Measurements from ENCODE around the gene GLI3. TPM values are rescaled to one million over a fixed set of nuclear protein-coding genes. Genes with fewer than 3 reads are reported as not detected.

The GLI3 gene
- total RNA-seq, 1 experiment from 2014 or later = 46.2 TPM

DNA sequence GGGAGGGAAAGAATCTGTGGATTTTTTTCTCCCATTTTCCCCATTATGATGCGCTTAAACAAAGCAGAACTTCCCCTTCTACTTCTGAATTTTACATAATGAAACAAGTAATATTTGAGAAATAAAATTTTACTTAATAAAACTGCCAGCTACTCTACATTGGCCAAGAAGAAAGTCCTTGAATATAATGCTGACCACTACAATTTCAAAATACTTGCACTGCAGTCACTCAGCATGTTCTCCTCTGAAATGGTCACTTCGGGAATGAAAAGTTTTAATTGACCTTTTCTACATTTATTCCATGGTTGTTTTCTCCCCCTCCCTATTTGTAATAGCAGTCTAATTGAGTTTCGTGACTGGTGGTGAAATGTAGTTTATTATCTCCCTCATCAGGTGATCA lies 23.9 kb downstream of the GLI3 start (continued):
- TF ChIP-seq, protein P1, sequence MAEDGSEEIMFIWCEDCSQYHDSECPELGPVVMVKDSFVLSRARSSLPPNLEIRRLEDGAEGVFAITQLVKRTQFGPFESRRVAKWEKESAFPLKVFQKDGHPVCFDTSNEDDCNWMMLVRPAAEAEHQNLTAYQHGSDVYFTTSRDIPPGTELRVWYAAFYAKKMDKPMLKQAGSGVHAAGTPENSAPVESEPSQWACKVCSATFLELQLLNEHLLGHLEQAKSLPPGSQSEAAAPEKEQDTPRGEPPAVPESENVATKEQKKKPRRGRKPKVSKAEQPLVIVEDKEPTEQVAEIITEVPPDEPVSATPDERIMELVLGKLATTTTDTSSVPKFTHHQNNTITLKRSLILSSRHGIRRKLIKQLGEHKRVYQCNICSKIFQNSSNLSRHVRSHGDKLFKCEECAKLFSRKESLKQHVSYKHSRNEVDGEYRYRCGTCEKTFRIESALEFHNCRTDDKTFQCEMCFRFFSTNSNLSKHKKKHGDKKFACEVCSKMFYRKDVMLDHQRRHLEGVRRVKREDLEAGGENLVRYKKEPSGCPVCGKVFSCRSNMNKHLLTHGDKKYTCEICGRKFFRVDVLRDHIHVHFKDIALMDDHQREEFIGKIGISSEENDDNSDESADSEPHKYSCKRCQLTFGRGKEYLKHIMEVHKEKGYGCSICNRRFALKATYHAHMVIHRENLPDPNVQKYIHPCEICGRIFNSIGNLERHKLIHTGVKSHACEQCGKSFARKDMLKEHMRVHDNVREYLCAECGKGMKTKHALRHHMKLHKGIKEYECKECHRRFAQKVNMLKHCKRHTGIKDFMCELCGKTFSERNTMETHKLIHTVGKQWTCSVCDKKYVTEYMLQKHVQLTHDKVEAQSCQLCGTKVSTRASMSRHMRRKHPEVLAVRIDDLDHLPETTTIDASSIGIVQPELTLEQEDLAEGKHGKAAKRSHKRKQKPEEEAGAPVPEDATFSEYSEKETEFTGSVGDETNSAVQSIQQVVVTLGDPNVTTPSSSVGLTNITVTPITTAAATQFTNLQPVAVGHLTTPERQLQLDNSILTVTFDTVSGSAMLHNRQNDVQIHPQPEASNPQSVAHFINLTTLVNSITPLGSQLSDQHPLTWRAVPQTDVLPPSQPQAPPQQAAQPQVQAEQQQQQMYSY (CRISPR knock-in tag; IDR thresholded peaks at IDR 0.05) = no peak

DNA sequence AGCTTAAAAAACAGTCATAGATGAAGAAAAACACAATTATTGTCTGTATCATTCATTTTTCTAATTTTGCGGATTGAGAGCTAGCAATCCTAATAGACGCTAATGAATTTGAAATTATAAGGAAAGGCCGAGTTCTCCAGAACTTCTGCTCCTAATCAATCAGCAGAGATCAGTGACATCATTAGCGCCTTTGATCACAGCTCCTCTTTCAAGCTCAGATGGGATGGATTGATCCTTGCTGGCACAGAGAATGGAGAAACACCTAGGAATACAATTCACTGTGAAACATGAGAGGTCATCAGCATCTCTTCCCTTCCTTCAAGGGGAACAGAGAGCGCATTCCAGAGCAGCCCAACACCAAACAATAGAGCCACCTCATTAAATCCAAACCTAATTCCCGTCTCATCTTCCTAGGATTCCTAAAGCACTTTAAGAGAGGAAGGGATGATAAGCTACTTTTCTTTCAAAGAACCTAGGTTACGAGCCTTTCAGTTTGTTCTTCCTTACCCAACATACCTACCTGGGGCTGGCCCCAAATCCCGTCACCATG lies 24.4 kb downstream of the GLI3 start:
- Mint-ChIP-seq H3K9me3 (no peaks in the 10 kb centered on the region), H3K4me3 (0 out of 2 replicates have a peak overlapping the region, but pooled peaks have one; percentile 1), H3K4me1 (peaks cover 77% of the 10 kb centered on the region), H3K36me3 (peaks cover 1% of the 10 kb centered on the region; the same call in 1 of the 2 replicates), H3K27me3 (ENCODE audit: low read depth) (no peaks in the 10 kb centered on the region), H3K27ac (peak overlapping the region; percentile 81)
- CTCF ChIA-PET = interaction anchor here (0.8 to 1.4 kb wide), 6 partner anchors 11 to 233 kb away, joined by 3 to 5 read pairs (median 3); no protein-coding TSS in a partner anchor
- POLR2A ChIA-PET = interaction anchor here (2.1 kb wide), 1 partner anchor 15 kb away, joined by 11 read pairs; no protein-coding TSS in a partner anchor
- no peak for DNase-seq (ENCODE audit: low spot score)
- peak; percentile 94 for ATAC-seq
- TF ChIP-seq, protein P2, sequence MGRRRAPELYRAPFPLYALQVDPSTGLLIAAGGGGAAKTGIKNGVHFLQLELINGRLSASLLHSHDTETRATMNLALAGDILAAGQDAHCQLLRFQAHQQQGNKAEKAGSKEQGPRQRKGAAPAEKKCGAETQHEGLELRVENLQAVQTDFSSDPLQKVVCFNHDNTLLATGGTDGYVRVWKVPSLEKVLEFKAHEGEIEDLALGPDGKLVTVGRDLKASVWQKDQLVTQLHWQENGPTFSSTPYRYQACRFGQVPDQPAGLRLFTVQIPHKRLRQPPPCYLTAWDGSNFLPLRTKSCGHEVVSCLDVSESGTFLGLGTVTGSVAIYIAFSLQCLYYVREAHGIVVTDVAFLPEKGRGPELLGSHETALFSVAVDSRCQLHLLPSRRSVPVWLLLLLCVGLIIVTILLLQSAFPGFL (CRISPR knock-in tag; IDR thresholded peaks at IDR 0.05; ENCODE audit: borderline replicate concordance) = no peak
- TF ChIP-seq, protein P3, sequence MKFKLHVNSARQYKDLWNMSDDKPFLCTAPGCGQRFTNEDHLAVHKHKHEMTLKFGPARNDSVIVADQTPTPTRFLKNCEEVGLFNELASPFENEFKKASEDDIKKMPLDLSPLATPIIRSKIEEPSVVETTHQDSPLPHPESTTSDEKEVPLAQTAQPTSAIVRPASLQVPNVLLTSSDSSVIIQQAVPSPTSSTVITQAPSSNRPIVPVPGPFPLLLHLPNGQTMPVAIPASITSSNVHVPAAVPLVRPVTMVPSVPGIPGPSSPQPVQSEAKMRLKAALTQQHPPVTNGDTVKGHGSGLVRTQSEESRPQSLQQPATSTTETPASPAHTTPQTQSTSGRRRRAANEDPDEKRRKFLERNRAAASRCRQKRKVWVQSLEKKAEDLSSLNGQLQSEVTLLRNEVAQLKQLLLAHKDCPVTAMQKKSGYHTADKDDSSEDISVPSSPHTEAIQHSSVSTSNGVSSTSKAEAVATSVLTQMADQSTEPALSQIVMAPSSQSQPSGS (CRISPR knock-in tag; IDR thresholded peaks at IDR 0.05; ENCODE audit: borderline replicate concordance, low read depth) = no peak
- TF ChIP-seq IRF2 (CRISPR knock-in tag; IDR thresholded peaks at IDR 0.05; ENCODE audit: borderline replicate concordance, low read depth) (no peak), ESRRA (CRISPR knock-in tag; IDR thresholded peaks at IDR 0.05; ENCODE audit: borderline replicate concordance) (no peak), HMGA2 (CRISPR knock-in tag; IDR thresholded peaks at IDR 0.05) (no peak), ZNF416 (CRISPR knock-in tag; IDR thresholded peaks at IDR 0.05) (no peak), ETV6 (CRISPR knock-in tag; IDR thresholded peaks at IDR 0.05) (no peak), CREM (CRISPR knock-in tag; IDR thresholded peaks at IDR 0.05) (no peak), NFYB (CRISPR knock-in tag; conservative IDR thresholded peaks at IDR 0.05; ENCODE audit: low read depth) (no peak), ZNF317 (CRISPR knock-in tag; IDR thresholded peaks at IDR 0.05; ENCODE audit: borderline replicate concordance, low read depth) (no peak), JUN (CRISPR knock-in tag; IDR thresholded peaks at IDR 0.05) (no peak), SP1 (CRISPR knock-in tag; conservative IDR thresholded peaks at IDR 0.05) (no peak)
- TF ChIP-seq, protein P4, sequence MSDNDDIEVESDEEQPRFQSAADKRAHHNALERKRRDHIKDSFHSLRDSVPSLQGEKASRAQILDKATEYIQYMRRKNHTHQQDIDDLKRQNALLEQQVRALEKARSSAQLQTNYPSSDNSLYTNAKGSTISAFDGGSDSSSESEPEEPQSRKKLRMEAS (CRISPR knock-in tag; IDR thresholded peaks at IDR 0.05) = no peak
- TF ChIP-seq, protein P5, sequence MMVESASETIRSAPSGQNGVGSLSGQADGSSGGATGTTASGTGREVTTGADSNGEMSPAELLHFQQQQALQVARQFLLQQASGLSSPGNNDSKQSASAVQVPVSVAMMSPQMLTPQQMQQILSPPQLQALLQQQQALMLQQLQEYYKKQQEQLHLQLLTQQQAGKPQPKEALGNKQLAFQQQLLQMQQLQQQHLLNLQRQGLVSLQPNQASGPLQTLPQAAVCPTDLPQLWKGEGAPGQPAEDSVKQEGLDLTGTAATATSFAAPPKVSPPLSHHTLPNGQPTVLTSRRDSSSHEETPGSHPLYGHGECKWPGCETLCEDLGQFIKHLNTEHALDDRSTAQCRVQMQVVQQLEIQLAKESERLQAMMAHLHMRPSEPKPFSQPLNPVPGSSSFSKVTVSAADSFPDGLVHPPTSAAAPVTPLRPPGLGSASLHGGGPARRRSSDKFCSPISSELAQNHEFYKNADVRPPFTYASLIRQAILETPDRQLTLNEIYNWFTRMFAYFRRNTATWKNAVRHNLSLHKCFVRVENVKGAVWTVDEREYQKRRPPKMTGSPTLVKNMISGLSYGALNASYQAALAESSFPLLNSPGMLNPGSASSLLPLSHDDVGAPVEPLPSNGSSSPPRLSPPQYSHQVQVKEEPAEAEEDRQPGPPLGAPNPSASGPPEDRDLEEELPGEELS (CRISPR knock-in tag; IDR thresholded peaks at IDR 0.05) = no peak
- TF ChIP-seq, protein P6, sequence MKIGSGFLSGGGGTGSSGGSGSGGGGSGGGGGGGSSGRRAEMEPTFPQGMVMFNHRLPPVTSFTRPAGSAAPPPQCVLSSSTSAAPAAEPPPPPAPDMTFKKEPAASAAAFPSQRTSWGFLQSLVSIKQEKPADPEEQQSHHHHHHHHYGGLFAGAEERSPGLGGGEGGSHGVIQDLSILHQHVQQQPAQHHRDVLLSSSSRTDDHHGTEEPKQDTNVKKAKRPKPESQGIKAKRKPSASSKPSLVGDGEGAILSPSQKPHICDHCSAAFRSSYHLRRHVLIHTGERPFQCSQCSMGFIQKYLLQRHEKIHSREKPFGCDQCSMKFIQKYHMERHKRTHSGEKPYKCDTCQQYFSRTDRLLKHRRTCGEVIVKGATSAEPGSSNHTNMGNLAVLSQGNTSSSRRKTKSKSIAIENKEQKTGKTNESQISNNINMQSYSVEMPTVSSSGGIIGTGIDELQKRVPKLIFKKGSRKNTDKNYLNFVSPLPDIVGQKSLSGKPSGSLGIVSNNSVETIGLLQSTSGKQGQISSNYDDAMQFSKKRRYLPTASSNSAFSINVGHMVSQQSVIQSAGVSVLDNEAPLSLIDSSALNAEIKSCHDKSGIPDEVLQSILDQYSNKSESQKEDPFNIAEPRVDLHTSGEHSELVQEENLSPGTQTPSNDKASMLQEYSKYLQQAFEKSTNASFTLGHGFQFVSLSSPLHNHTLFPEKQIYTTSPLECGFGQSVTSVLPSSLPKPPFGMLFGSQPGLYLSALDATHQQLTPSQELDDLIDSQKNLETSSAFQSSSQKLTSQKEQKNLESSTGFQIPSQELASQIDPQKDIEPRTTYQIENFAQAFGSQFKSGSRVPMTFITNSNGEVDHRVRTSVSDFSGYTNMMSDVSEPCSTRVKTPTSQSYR (CRISPR knock-in tag; IDR thresholded peaks at IDR 0.05) = no peak
- TF ChIP-seq, protein P7, sequence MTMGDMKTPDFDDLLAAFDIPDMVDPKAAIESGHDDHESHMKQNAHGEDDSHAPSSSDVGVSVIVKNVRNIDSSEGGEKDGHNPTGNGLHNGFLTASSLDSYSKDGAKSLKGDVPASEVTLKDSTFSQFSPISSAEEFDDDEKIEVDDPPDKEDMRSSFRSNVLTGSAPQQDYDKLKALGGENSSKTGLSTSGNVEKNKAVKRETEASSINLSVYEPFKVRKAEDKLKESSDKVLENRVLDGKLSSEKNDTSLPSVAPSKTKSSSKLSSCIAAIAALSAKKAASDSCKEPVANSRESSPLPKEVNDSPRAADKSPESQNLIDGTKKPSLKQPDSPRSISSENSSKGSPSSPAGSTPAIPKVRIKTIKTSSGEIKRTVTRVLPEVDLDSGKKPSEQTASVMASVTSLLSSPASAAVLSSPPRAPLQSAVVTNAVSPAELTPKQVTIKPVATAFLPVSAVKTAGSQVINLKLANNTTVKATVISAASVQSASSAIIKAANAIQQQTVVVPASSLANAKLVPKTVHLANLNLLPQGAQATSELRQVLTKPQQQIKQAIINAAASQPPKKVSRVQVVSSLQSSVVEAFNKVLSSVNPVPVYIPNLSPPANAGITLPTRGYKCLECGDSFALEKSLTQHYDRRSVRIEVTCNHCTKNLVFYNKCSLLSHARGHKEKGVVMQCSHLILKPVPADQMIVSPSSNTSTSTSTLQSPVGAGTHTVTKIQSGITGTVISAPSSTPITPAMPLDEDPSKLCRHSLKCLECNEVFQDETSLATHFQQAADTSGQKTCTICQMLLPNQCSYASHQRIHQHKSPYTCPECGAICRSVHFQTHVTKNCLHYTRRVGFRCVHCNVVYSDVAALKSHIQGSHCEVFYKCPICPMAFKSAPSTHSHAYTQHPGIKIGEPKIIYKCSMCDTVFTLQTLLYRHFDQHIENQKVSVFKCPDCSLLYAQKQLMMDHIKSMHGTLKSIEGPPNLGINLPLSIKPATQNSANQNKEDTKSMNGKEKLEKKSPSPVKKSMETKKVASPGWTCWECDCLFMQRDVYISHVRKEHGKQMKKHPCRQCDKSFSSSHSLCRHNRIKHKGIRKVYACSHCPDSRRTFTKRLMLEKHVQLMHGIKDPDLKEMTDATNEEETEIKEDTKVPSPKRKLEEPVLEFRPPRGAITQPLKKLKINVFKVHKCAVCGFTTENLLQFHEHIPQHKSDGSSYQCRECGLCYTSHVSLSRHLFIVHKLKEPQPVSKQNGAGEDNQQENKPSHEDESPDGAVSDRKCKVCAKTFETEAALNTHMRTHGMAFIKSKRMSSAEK (CRISPR knock-in tag; IDR thresholded peaks at IDR 0.05; ENCODE audit: borderline replicate concordance) = no peak
- TF ChIP-seq, protein P8, sequence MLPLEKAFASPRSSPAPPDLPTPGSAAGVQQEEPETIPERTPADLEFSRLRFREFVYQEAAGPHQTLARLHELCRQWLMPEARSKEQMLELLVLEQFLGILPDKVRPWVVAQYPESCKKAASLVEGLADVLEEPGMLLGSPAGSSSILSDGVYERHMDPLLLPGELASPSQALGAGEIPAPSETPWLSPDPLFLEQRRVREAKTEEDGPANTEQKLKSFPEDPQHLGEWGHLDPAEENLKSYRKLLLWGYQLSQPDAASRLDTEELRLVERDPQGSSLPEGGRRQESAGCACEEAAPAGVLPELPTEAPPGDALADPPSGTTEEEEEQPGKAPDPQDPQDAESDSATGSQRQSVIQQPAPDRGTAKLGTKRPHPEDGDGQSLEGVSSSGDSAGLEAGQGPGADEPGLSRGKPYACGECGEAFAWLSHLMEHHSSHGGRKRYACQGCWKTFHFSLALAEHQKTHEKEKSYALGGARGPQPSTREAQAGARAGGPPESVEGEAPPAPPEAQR (CRISPR knock-in tag; IDR thresholded peaks at IDR 0.05) = no peak

All from WTC11 (cell line).